Fibroblast of the aortic adventitia (primary cell): ENCODE results near the gene SYTL3. TPM values are rescaled to one million over a fixed set of nuclear protein-coding genes. Genes with fewer than 3 reads are reported as not detected.

Source experiments
- DNase-seq: peaks from one replicate; pipeline ENCODE4 v3.0.0-alpha.2; 2010; ENCODE audit warnings: low read depth
- H3K4me3 ChIP-seq: 2 replicates; pipeline ENCODE4 v1.5.1; 2011; ENCODE audit warnings: low read depth, mild to moderate bottlenecking, control low read depth, low read length, moderate library complexity
- total RNA-seq: library from RNA; depleted of rRNA; stranded (reverse); fragments of >200 nt; gene quantifications from 2 replicates; pipeline ENCODE4 v1.2.3, GENCODE V29; 2012; ENCODE audit warnings: low replicate concordance
- TF ChIP-seq, protein P1 (sequence below): IDR thresholded peaks from 2 replicates; pipeline ENCODE4 v1.5.1; 2011; ENCODE audit warnings: mild to moderate bottlenecking, low read length, control low read depth, inconsistent platforms; ENCODE audit not compliant: insufficient read depth

The SYTL3 gene
- total RNA-seq, 1 donor: 1.9 TPM

DNA sequence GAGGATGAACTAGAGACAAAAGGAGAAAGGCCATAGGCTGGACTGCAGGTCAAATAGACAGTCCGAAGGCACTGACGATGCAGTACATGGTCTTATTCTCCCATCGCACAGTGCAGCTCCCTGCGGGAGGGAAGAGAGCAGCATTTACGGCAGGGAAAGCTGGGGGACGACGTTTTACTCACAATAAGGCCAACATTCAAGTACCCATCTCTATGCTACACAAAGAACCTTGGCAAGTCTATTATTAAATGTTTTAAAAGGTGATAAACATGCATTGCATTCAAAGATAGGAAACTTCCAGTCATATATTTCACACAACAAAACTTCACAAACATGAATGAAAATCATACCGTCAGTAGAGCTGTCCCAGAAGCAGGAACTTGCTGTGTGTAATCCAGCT is 13.1 kb upstream of the SYTL3 start:
- no peak overlapping the region for H3K4me3 ChIP-seq
- no peak for DNase-seq
- TF ChIP-seq, protein P1, sequence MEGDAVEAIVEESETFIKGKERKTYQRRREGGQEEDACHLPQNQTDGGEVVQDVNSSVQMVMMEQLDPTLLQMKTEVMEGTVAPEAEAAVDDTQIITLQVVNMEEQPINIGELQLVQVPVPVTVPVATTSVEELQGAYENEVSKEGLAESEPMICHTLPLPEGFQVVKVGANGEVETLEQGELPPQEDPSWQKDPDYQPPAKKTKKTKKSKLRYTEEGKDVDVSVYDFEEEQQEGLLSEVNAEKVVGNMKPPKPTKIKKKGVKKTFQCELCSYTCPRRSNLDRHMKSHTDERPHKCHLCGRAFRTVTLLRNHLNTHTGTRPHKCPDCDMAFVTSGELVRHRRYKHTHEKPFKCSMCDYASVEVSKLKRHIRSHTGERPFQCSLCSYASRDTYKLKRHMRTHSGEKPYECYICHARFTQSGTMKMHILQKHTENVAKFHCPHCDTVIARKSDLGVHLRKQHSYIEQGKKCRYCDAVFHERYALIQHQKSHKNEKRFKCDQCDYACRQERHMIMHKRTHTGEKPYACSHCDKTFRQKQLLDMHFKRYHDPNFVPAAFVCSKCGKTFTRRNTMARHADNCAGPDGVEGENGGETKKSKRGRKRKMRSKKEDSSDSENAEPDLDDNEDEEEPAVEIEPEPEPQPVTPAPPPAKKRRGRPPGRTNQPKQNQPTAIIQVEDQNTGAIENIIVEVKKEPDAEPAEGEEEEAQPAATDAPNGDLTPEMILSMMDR: no peak

DNA sequence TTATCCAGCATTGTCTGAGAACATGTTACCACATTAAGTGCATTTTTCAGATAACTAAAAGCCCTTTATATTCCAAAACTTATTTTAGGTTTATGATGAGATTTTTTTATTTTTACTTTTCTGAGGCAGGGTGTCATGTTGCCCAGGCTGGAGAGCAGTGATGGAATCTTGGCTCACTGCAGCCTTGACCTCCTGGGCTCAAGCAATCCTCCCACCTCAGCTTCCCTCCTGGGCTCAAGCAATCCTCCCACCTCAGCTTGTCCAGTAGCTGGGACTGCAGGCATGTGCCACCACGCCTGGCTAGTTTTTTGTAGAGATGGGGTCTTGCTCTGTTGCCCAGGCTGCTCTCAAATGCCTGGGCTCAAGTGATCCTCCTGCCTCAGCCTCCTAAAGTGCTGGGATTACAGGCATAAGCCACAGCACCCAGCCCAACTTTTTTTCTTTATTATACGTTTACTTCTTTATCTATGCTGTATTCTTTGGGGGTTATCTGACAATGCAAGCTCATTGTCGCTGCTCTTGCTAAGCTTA is 11.5 kb upstream of the SYTL3 start:
- DNase-seq: no peak
- TF ChIP-seq, protein P1: no peak
- no peak overlapping the region for H3K4me3 ChIP-seq

DNA sequence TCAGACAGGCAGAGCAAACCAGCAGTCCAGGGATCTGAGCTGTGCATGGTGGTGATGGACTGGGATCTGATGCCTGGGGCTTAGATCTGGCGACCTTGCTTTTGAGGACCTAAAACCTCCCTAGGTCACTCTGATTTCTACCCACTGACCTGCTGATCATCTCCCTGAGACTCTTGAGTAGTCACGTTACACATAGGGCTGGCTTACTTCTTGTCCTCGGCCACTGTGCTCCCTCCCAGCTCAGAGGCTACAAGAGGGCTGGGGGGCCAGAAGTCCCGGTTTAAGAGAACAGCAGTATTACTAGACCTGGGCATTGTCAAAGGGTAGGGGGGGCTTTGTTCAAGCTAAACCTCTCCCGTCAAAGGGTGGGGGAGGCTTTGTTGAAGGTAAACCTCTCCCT is 10.8 kb upstream of the SYTL3 start:
- TF ChIP-seq, protein P1: no peak
- DNase-seq: no peak
- no peak overlapping the region for H3K4me3 ChIP-seq

DNA sequence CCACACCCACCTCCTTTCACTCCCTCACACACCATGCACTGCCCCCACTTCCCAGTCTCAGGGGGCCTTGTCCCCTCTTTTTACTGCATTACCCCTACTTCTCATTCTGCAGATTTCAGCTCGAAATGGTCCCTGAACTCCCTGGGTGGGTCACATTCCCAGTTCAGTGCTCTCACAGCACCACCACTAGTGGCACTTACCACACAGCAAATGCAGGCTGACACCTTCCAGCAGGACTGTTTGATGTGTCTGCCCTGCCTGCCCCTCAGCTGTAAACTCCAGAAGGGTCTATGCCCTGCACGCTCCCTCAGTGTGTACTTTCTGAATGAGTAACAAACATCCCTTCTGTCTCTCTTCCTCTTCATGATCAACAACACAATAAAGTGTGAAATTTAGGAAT is 9.3 kb upstream of the SYTL3 start:
- TF ChIP-seq, protein P1: no peak
- no peak for DNase-seq
- H3K4me3 ChIP-seq: no peak overlapping the region

DNA sequence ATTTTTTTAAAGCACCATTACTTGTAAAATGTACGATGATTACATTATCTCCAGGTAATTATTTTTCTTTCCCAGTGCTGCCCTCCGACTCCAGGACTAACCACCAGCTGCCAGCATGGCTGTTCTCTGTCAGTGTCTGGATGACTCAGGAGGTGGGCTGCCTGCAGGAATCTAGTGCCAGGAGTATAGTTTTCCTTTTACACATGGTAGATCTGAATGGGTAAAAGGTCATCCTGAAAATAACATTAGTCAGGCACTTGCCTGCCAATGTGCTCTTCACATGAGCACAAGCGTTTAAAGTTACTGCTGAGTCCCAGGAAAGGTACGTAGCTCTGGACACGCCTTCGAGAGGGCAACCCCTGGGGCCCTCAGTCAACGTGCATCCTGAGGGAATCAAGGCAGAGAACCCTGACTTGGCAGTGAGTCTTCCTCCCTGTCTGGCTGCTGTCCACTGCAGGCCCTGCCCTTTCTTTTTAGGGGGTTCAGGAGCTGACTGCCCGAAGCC is 7.7 kb upstream of the SYTL3 start:
- DNase-seq: peak; percentile 90
- H3K4me3 ChIP-seq: peak overlapping the region; percentile 96

DNA sequence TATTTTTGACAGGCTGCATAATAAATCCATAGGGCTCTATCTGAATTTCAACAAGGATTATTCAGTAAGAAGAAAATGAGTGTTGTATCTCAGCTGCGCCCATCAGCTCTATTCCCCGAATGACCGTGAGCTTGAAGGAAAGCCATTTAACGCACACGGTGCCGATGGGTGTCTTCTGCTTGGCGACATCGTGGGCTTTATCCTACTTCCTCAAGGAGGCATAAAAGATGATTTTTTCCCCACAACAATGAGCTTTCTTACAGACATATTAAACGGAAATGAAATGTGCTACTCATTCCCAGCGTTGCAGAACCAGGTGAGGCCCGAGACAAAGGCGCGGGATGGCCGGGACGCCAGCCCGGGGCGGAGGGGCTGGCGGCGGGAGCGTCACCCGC is 6.0 kb upstream of the SYTL3 start:
- H3K4me3 ChIP-seq: peak overlapping the region; percentile 96
- no peak for DNase-seq
- TF ChIP-seq, protein P1: no peak

More for the DNA sequence above, 7.7 kb upstream of the SYTL3 start:
- TF ChIP-seq, protein P1: no peak
